Mucosa of descending colon (tissue), 3 donors: Measurements from ENCODE around the gene DPH1. TPM values are rescaled to one million over a fixed set of nuclear protein-coding genes. Genes with fewer than 3 reads are reported as not detected.
A peak's percentile ranks its signal among the peaks of the same experiment; 100 is the strongest.
"Not testable (repeated sequence)": the region's sequence is repeated elsewhere in the genome, so short reads cannot be mapped to it uniquely, and the experiment has no call there.

Source experiments
- ATAC-seq: fragments of 200-7000 bp; cut with Tn5 transposase; one replicate; pipeline ENCODE4 v1.9.1; 2020; ENCODE audit warnings: mild to moderate bottlenecking, moderate library complexity
- DNase-seq, 3 donors: peaks; one replicate each; pipeline ENCODE4 v3.0.0-alpha.2; 2020
- H3K36me3 ChIP-seq: fragments of 200-600 bp; one replicate; pipeline ENCODE4 v1.8.0; 2021; ENCODE audit warnings: low read depth, mild to moderate bottlenecking
- H3K4me1 ChIP-seq: fragments of 200-600 bp; one replicate; pipeline ENCODE4 v1.8.0; 2021; ENCODE audit warnings: low read depth, mild to moderate bottlenecking
- H3K4me3 ChIP-seq: fragments of 200-600 bp; one replicate; pipeline ENCODE4 v1.8.0; 2021; ENCODE audit warnings: mild to moderate bottlenecking
- H3K9me3 ChIP-seq: fragments of 200-600 bp; one replicate; pipeline ENCODE4 v1.8.0; 2021; ENCODE audit warnings: mild to moderate bottlenecking
- intact Hi-C, 2 donors: fragments of 100-400 bp; cut with DNase I in 1 of 2; cut with micrococcal nuclease in 1 of 2; formaldehyde crosslinking; loops; one replicate each; pipeline versions ENCODE4 v1.11.0 to v1.11.1; 2022; cut with DNase I, micrococcal nuclease
- total RNA-seq, 3 donors: library from RNA; stranded (reverse); fragmentation: NEBNext Ultra II Directional in 2 of 3; extraction: Animal tissue kit (Norgen Biotek cat#: 25700) in 2 of 3; gene quantifications; one replicate each; pipeline versions ENCODE4 v1.2.1 to v1.2.4, GENCODE V29; 2021 to 2023
- TF ChIP-seq, protein P1 (sequence below): fragments of 200-600 bp; IDR thresholded peaks from one replicate; pipeline ENCODE4 v1.8.0; 2022; ENCODE audit warnings: antibody characterized with exemption, mild to moderate bottlenecking
- donor health status: DM: no; HTN: no; CAD: no; lungs with moderate emphysema.
- donor health status: DM: no; HTN: no; CAD: no.
- donor health status: DM: no; HTN: yes; CAD: no.

Gene DPH1
- total RNA-seq, 3 donors from 2014 or later: 33.1 to 43.7 (median 42.2) TPM

GRCh38 chr17:2011411-2012371 is 18.3 kb upstream of the DPH1 start:
- ATAC-seq (peak; percentile 55), DNase-seq (peak in 2 of 3 donors; percentile 50 to 72)
- intact Hi-C loops: no loop called here
- no peak overlapping the region for H3K4me3 ChIP-seq
- TF ChIP-seq, protein P1, sequence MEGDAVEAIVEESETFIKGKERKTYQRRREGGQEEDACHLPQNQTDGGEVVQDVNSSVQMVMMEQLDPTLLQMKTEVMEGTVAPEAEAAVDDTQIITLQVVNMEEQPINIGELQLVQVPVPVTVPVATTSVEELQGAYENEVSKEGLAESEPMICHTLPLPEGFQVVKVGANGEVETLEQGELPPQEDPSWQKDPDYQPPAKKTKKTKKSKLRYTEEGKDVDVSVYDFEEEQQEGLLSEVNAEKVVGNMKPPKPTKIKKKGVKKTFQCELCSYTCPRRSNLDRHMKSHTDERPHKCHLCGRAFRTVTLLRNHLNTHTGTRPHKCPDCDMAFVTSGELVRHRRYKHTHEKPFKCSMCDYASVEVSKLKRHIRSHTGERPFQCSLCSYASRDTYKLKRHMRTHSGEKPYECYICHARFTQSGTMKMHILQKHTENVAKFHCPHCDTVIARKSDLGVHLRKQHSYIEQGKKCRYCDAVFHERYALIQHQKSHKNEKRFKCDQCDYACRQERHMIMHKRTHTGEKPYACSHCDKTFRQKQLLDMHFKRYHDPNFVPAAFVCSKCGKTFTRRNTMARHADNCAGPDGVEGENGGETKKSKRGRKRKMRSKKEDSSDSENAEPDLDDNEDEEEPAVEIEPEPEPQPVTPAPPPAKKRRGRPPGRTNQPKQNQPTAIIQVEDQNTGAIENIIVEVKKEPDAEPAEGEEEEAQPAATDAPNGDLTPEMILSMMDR: no peak
- no peaks in the 10 kb centered on the region for H3K36me3 ChIP-seq
- no peaks in the 10 kb centered on the region for H3K9me3 ChIP-seq
- no peaks in the 10 kb centered on the region for H3K4me1 ChIP-seq

GRCh38 chr17:2012499-2012898 is 17.5 kb upstream of the DPH1 start:
- H3K4me3 ChIP-seq: no peak overlapping the region
- TF ChIP-seq, protein P1: no peak
- ATAC-seq (no peak), DNase-seq (no peak)
- no peaks in the 10 kb centered on the region for H3K9me3 ChIP-seq
- H3K36me3 ChIP-seq: no peaks in the 10 kb centered on the region
- H3K4me1 ChIP-seq: no peaks in the 10 kb centered on the region
- intact Hi-C loops: no loop called here

DNA sequence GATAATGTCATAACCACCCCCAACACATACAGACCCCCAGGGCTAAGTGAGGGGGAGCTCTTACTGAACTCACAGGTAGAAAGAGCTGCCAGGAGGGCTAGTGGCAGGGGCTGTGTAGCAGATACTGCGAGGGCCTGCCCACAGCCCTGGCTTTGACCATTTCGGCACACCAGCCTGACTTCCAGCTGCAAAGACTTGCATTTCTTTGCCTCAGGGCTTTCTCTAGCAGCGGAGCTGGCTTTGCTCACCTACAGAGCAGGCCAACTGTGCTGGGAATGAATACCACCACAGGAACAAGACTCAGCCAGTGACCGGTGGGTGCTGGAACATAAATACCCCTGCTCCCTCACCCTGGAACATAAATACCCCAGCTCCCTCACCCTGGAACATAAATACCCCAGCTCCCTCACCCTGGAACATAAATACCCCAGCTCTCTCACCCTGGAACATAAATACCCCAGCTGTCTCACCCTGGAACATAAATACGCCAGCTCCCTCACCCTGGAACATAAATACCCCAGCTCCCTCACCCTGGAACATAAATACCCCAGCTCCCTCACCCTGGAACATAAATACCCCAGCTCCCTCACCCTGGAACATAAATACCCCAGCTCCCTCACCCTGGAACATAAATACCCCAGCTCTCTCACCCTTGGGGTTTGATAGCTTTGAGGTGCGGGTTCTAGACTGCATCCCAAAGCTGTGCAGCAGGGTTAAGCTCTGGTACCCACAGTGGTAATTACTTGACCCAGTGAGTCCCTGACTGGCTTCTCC is 16.5 kb upstream of the DPH1 start:
- H3K36me3 ChIP-seq, H3K9me3 ChIP-seq, H3K4me3 ChIP-seq, ATAC-seq, intact Hi-C loops, H3K4me1 ChIP-seq, DNase-seq: not testable (repeated sequence)

- DNase-seq (no peak), ATAC-seq (no peak)
- TF ChIP-seq, protein P1: no peak
- intact Hi-C loops: no loop called here
- H3K9me3 ChIP-seq: no peaks in the 10 kb centered on the region
- H3K4me3 ChIP-seq: no peak overlapping the region
- H3K36me3 ChIP-seq: no peaks in the 10 kb centered on the region
- H3K4me1 ChIP-seq: no peaks in the 10 kb centered on the region
Observed at GRCh38 chr17:2013994-2014317, 16.0 kb upstream of the DPH1 start.

- Histone ChIP-seq H3K36me3 (no peaks in the 10 kb centered on the region), H3K9me3 (no peaks in the 10 kb centered on the region), H3K4me1 (no peaks in the 10 kb centered on the region), H3K4me3 (no peak overlapping the region)
- ATAC-seq (no peak), DNase-seq (no peak)
- TF ChIP-seq, protein P1: no peak
- intact Hi-C loops: no loop called here
Observed at GRCh38 chr17:2015314-2015713, 14.6 kb upstream of the DPH1 start.

DNA sequence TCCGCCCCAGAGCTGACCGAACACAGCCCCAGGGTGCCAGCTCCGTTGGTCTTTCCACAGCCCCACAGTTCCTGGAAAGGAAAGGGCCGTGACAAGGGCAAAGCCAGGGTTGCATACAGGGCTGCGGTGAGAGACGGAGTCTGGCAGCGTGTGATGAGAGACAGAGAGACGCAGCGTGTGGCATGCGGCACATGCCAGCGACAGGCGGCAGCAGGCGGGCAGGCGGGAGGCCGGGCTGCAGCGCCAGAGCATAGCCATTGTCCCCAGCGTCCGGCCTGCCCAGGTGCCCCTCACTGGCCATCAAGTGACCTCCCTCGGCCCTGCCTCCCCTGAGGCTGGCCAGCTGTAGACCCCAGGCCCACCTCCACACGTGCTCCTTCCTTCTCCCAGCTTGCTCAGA is 13.5 kb upstream of the DPH1 start:
- Histone ChIP-seq H3K36me3 (no peaks in the 10 kb centered on the region), H3K4me1 (no peaks in the 10 kb centered on the region), H3K4me3 (no peak overlapping the region), H3K9me3 (no peaks in the 10 kb centered on the region)
- intact Hi-C loops: no loop called here
- TF ChIP-seq, protein P1: no peak
- DNase-seq: no peak
- no peak for ATAC-seq
